Panc1 (cell line): ENCODE results near the gene COL4A1. TPM values are rescaled to one million over a fixed set of nuclear protein-coding genes. Genes with fewer than 3 reads are reported as not detected.

Experiments used
- ATAC-seq: fragments of 200-7000 bp; cut with Tn5 transposase; 2 replicates; pipeline ENCODE4 v1.9.1; 2020; ENCODE audit warnings: mild to moderate bottlenecking, moderate library complexity
- BruUV-seq: library from RNA; stranded (reverse); fragments of 400-500 nt; replicated peaks from 2 replicates; lab custom pipeline; 2021; lab: Mats Ljungman, UMichigan
- CTCF ChIA-PET: fragments of 300-600 bp; sonication (Branson Sonifier 250); formaldehyde crosslinking; loops from one replicate; lab custom pipeline; 2022; ENCODE audit warnings: antibody characterized with exemption; lab: Charles Lee
- POLR2A ChIA-PET: fragments of 300-600 bp; sonication (Branson Sonifier 250); formaldehyde crosslinking; loops from one replicate; lab custom pipeline; 2022; ENCODE audit warnings: antibody characterized with exemption; lab: Charles Lee
- DNase-seq: peaks from one replicate; pipeline ENCODE4 v3.0.0-alpha.2; 2010; ENCODE audit warnings: low read depth, low spot score
- H3K27ac ChIP-seq: 2 replicates; pipeline ENCODE4 v1.5.1; 2011; ENCODE audit warnings: mild to moderate bottlenecking, low read length, inconsistent platforms
- H3K27me3 ChIP-seq: fragments of 200-500 bp; sonication (Bioruptor generic); 2 replicates; pipeline ENCODE4 v1.6.0; 2014; ENCODE audit warnings: low read length, inconsistent platforms; ENCODE audit not compliant: control insufficient read depth, insufficient read depth
- H3K36me3 ChIP-seq: fragments of 200-500 bp; sonication (Bioruptor generic); 2 replicates; pipeline ENCODE4 v1.5.1; 2014; ENCODE audit warnings: inconsistent platforms, mild to moderate bottlenecking, low read length, moderate library complexity; ENCODE audit not compliant: control insufficient read depth, insufficient read depth
- H3K4me1 ChIP-seq: 2 replicates; pipeline ENCODE4 v1.5.1; 2011; ENCODE audit warnings: inconsistent platforms, mild to moderate bottlenecking, low read length, moderate library complexity; ENCODE audit not compliant: control insufficient read depth, insufficient read depth
- H3K4me3 ChIP-seq, 2 experiments: 2 replicates each; pipeline ENCODE4 v1.5.1; 2011 to 2012; ENCODE audit warnings: low read depth in 2 of 2, low read length in 2 of 2, mild to moderate bottlenecking in 2 of 2, inconsistent platforms in 1 of 2, moderate library complexity in 1 of 2
- H3K9me3 ChIP-seq: fragments of 200-500 bp; sonication (Bioruptor generic); 2 replicates; pipeline ENCODE4 v1.5.1; 2014; ENCODE audit warnings: low read depth, mild to moderate bottlenecking, inconsistent platforms, low read length, moderate library complexity; ENCODE audit not compliant: control insufficient read depth, insufficient read depth
- CTCF ChIP-seq: fragments of 450-650 bp; IDR thresholded peaks from 2 replicates; pipeline ENCODE4 v1.5.1; 2017; ENCODE audit warnings: mild to moderate bottlenecking
- POLR2AphosphoS5 ChIP-seq: IDR thresholded peaks from 2 replicates; pipeline ENCODE4 v1.6.1; 2012; ENCODE audit warnings: mild to moderate bottlenecking, low read depth, low read length, moderate library complexity
- REST ChIP-seq, 2 experiments: IDR thresholded peaks; 2 replicates each; pipeline ENCODE4 v1.6.1; 2011 to 2012; ENCODE audit warnings: low read depth in 2 of 2, control low read depth in 1 of 2, low read length in 1 of 2, mild to moderate bottlenecking in 1 of 2, moderate library complexity in 1 of 2; ENCODE audit not compliant: insufficient read depth in 1 of 2
- SIN3A ChIP-seq: IDR thresholded peaks from 2 replicates; pipeline ENCODE4 v1.6.1; 2012; ENCODE audit warnings: low read depth, mild to moderate bottlenecking, low read length, moderate library complexity, borderline replicate concordance; ENCODE audit not compliant: insufficient read depth
- TCF7L2 ChIP-seq: IDR thresholded peaks from 2 replicates; pipeline ENCODE4 v1.6.1; 2011; ENCODE audit warnings: mild to moderate bottlenecking, low read depth, low read length, inconsistent platforms
- in situ Hi-C: cut with HindIII; loops from 2 replicates; pipeline ENCODE4 v1.10.0; 2016; ENCODE audit warnings: low sequenced_read_pairs, low pct_unique_long_range_greater_than_20kb
- intact Hi-C: fragments of 100-400 bp; cut with micrococcal nuclease; formaldehyde crosslinking; loops from one replicate; pipeline ENCODE4 v1.10.0; 2022; ENCODE audit not compliant: unreplicated experiment
- total RNA-seq: library from RNA; stranded (reverse); gene quantifications from one replicate; pipeline ENCODE4 v1.2.1, GENCODE V29; 2021; ENCODE audit not compliant: unreplicated experiment

Gene COL4A1
- total RNA-seq, 1 experiment from 2014 or later = 1.1 TPM

- no peak for TF ChIP-seq POLR2AphosphoS5
- TF ChIP-seq REST (IDR thresholded peaks at IDR 0.05; ENCODE audit: insufficient read depth in 1 of 2, low read depth in 2 of 2, low read length in 1 of 2) = no peak
- no peak for TF ChIP-seq SIN3A
- TF ChIP-seq CTCF = no peak
- TF ChIP-seq TCF7L2 = no peak
- DNase-seq = no peak
- intact Hi-C loops (no loop called here), in situ Hi-C loops (no loop called here)
- H3K36me3 ChIP-seq = no peaks in the 10 kb centered on the region
- no peak overlapping the region for H3K27ac ChIP-seq
- no peak for ATAC-seq
- ChIA-PET CTCF (no interaction called here), POLR2A (no interaction called here)
- no peak overlapping the region for H3K4me3 ChIP-seq
- peaks cover 6% of the 10 kb centered on the region; the same call in 1 of the 2 replicates for H3K27me3 ChIP-seq
- H3K4me1 ChIP-seq = no peaks in the 10 kb centered on the region
- no TSS peak for BruUV-seq
- no peaks in the 10 kb centered on the region for H3K9me3 ChIP-seq
Measured at GRCh38 chr13:110193491-110193890, 113.5 kb downstream of the COL4A1 start.

GRCh38 chr13:110192472-110192871 is 114.5 kb downstream of the COL4A1 start:
- CTCF ChIA-PET = no interaction called here
- Histone ChIP-seq H3K36me3 (no peaks in the 10 kb centered on the region), H3K27ac (no peak overlapping the region), H3K27me3 (peaks cover 6% of the 10 kb centered on the region; the same call in 1 of the 2 replicates), H3K9me3 (no peaks in the 10 kb centered on the region), H3K4me3 (no peak overlapping the region), H3K4me1 (no peaks in the 10 kb centered on the region)
- BruUV-seq = no TSS peak
- POLR2A ChIA-PET = no interaction called here
- no peak for TF ChIP-seq SIN3A
- TF ChIP-seq TCF7L2 = no peak
- no peak for TF ChIP-seq CTCF
- no peak for TF ChIP-seq REST (IDR thresholded peaks at IDR 0.05; ENCODE audit: insufficient read depth in 1 of 2, low read depth in 2 of 2, low read length in 1 of 2)
- TF ChIP-seq POLR2AphosphoS5 = no peak
- in situ Hi-C loops = no loop called here
- DNase-seq = no peak
- ATAC-seq = no peak
- intact Hi-C loops = no loop called here
